Retinal pigment epithelial cell (primary cell): ENCODE measurements around the gene LMF2.
"Not testable (repeated sequence)": the region's sequence is repeated elsewhere in the genome, so short reads cannot be mapped to it uniquely, and the experiment has no call there.

Source experiments
- DNase-seq: peaks from one replicate; pipeline ENCODE4 v3.0.0-alpha.2; 2010; ENCODE audit warnings: low read depth
- H3K4me3 ChIP-seq: 2 replicates; pipeline ENCODE4 v1.5.1; 2011; ENCODE audit warnings: mild to moderate bottlenecking, low read length, control low read depth, moderate library complexity
- CTCF ChIP-seq: conservative IDR thresholded peaks from 2 replicates; pipeline ENCODE4 v1.5.1; 2011; ENCODE audit warnings: low read depth, low read length, control low read depth, inconsistent platforms

Gene LMF2

GRCh38 chr22:50521710-50522109, 14.2 kb upstream of the LMF2 start:
- DNase-seq: no peak
- no peak overlapping the region for H3K4me3 ChIP-seq
- TF ChIP-seq CTCF: no peak

- H3K4me3 ChIP-seq: no peak overlapping the region
- TF ChIP-seq CTCF: no peak
- DNase-seq: no peak
Observed at GRCh38 chr22:50520826-50521453, 13.4 kb upstream of the LMF2 start.

GRCh38 chr22:50520184-50520583, 12.7 kb upstream of the LMF2 start:
- H3K4me3 ChIP-seq, DNase-seq: not testable (repeated sequence)

- DNase-seq: no peak
- H3K4me3 ChIP-seq: no peak overlapping the region
- no peak for TF ChIP-seq CTCF
Observed at GRCh38 chr22:50519151-50519550, 11.6 kb upstream of the LMF2 start.

- DNase-seq: no peak
- H3K4me3 ChIP-seq: no peak overlapping the region
- TF ChIP-seq CTCF: no peak
Observed at GRCh38 chr22:50518606-50519005, 11.1 kb upstream of the LMF2 start.

- no peak overlapping the region for H3K4me3 ChIP-seq
- TF ChIP-seq CTCF: no peak
- DNase-seq: no peak
Observed at GRCh38 chr22:50517495-50518260, 10.2 kb upstream of the LMF2 start.

GRCh38 chr22:50516891-50517290, 9.4 kb upstream of the LMF2 start:
- no peak for DNase-seq
- no peak overlapping the region for H3K4me3 ChIP-seq
- TF ChIP-seq CTCF: no peak
